ENCODE data around the gene CCDC47.

- TF ChIP-seq EZH2 (IDR thresholded peaks at IDR 0.05; ENCODE audit: low read length) (no peak), CTCF (optimal IDR thresholded peaks at IDR 0.05 in 1 of 3, IDR thresholded peaks at IDR 0.05 in 1 of 3, conservative IDR thresholded peaks at IDR 0.05 in 1 of 3; ENCODE audit: extremely low read depth in 1 of 3, insufficient read depth in 2 of 3, low read length in 3 of 3) (peak; percentile 67 to 86 (median 80))
Measured at GRCh38 chr17:63697341-63698286, 75.8 kb downstream of the CCDC47 start.
